H1 (cell line): ENCODE data around the gene TEKT5. TPM values are rescaled to one million over a fixed set of nuclear protein-coding genes. Genes with fewer than 3 reads are reported as not detected.

Experiments used
- CHD7 ChIP-seq: fragments of 300-600 bp; sonication (generic); IDR thresholded peaks from 2 replicates; pipeline ENCODE4 v1.7.1; 2012; ENCODE audit warnings: low read length, moderate library complexity, mild to moderate bottlenecking, inconsistent platforms; ENCODE audit not compliant: insufficient replicate concordance
- POU5F1 ChIP-seq: IDR thresholded peaks from 2 replicates; pipeline ENCODE4 v1.6.1; 2011; ENCODE audit warnings: low read depth, mild to moderate bottlenecking, low read length, moderate library complexity
- RXRA ChIP-seq: IDR thresholded peaks from 2 replicates; pipeline ENCODE4 v1.6.1; 2011; ENCODE audit warnings: low read depth, mild to moderate bottlenecking, low read length, moderate library complexity; ENCODE audit not compliant: insufficient read depth
- TAF7 ChIP-seq: optimal IDR thresholded peaks from 2 replicates; pipeline ENCODE3; 2011; ENCODE audit warnings: low read depth, mild to moderate bottlenecking, inconsistent platforms, low read length, moderate library complexity, borderline replicate concordance
- TBP ChIP-seq: IDR thresholded peaks from 2 replicates; pipeline ENCODE4 v1.6.1; 2011; ENCODE audit warnings: low read depth, low read length, improper control_type of control experiment
- polyA plus RNA-seq, 7 experiments: library from polyadenylated mRNA; depleted of rRNA in 3 of 7; stranded (reverse) in 5 of 7; unstranded in 2 of 7; fragments of >200 nt in 5 of 7; fragments of 200-250 nt in 2 of 7; gene quantifications; 1 replicate in 5 of 7; 2 replicates in 1 of 7; 4 replicates in 1 of 7; pipeline versions ENCODE4 v1.2.1 to v1.2.3, GENCODE V29; 2011 to 2013; ENCODE audit warnings: missing spikeins in 2 of 7, mixed read lengths in 2 of 7
- total RNA-seq: library from RNA; stranded (reverse); fragmentation: NEBNext Ultra II Directional; extraction: Animal tissue kit (Norgen Biotek cat#: 25700); gene quantifications from 2 replicates; pipeline ENCODE4 v1.2.1, GENCODE V29; 2021

TEKT5 gene
- total and polyA plus RNA-seq, 2 of the 8 experiments (the other 6 are each of a cell fraction or from before 2014, with no cell fraction given) = 0.95 TPM; not detected in 1

GRCh38 chr16:10657925-10658324 is 36.8 kb downstream of the TEKT5 start (continued):
- TF ChIP-seq CHD7 = no peak
- no peak for TF ChIP-seq TBP
- no peak for TF ChIP-seq RXRA
- TF ChIP-seq TAF7 = no peak
- no peak for TF ChIP-seq POU5F1
